PFSK-1 (cell line): Measurements from ENCODE around the gene MT1M.

Source experiments
- POLR2AphosphoS5 ChIP-seq: IDR thresholded peaks from 2 replicates; pipeline ENCODE4 v1.6.1; 2012; ENCODE audit warnings: low read depth, mild to moderate bottlenecking, control low read depth, low read length, moderate library complexity
- REST ChIP-seq, 2 experiments: IDR thresholded peaks; 2 replicates each; pipeline versions ENCODE4 v1.6.1 to v1.8.0; 2011 to 2012; ENCODE audit warnings: low read depth in 2 of 2, low read length in 2 of 2, control low read depth in 1 of 2, inconsistent platforms in 1 of 2, mild to moderate bottlenecking in 1 of 2, moderate library complexity in 1 of 2; ENCODE audit not compliant: insufficient read depth in 1 of 2
- TAF1 ChIP-seq: IDR thresholded peaks from 2 replicates; pipeline ENCODE4 v1.6.1; 2012; ENCODE audit warnings: low read length, control low read depth, borderline replicate concordance; ENCODE audit not compliant: insufficient read depth

DNA sequence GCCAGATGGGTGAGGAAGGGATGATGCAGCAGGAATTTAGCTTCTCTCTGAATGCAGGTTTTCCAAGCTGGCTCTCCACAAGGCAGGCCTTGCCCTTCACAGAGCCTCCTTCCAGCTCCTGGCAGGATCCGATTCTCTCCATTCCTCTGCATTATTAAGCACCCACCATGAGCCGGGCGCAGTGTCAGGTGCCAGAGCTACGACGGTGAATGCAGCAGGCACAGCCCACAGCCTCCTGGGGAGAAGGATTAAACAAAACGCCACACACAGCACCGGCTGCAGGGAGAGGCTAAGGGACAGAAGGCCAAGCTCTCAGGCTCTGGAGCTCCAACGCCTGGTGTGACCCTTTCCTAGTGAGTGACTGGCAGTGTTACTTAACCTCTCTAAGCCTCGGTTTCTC is 31.1 kb upstream of the MT1M start:
- no peak for TF ChIP-seq REST (IDR thresholded peaks at IDR 0.05; ENCODE audit: insufficient read depth in 1 of 2, low read depth in 2 of 2, low read length in 2 of 2)
- no peak for TF ChIP-seq POLR2AphosphoS5
- no peak for TF ChIP-seq TAF1
